ENCODE data around the gene PPM1D.
A peak's percentile ranks its signal among the peaks of the same experiment; 100 is the strongest.

The PPM1D gene

GRCh38 chr17:60676758-60677307 lies 76.8 kb downstream of the PPM1D start:
- Histone ChIP-seq H3K27ac (replicated peaks) (peak overlapping the region; percentile 52), H3K4me3 (replicated peaks; ENCODE audit: insufficient read depth, low read length) (peak overlapping the region; percentile 76), H3K27me3 (ENCODE audit: insufficient read depth, poor library complexity, severe bottlenecking) (no peaks in the 10 kb centered on the region)
- DNase-seq (ENCODE audit: low read depth in 1 of 2, low spot score in 1 of 2), result no peak
- no peak for TF ChIP-seq POLR2AphosphoS5 (IDR thresholded peaks at IDR 0.05; ENCODE audit: low read depth)
- no peak for TF ChIP-seq REST (IDR thresholded peaks at IDR 0.05; ENCODE audit: insufficient replicate concordance, low read depth)
- TF ChIP-seq SPI1 (IDR thresholded peaks at IDR 0.05; ENCODE audit: borderline replicate concordance, low read depth), result no peak

DNA sequence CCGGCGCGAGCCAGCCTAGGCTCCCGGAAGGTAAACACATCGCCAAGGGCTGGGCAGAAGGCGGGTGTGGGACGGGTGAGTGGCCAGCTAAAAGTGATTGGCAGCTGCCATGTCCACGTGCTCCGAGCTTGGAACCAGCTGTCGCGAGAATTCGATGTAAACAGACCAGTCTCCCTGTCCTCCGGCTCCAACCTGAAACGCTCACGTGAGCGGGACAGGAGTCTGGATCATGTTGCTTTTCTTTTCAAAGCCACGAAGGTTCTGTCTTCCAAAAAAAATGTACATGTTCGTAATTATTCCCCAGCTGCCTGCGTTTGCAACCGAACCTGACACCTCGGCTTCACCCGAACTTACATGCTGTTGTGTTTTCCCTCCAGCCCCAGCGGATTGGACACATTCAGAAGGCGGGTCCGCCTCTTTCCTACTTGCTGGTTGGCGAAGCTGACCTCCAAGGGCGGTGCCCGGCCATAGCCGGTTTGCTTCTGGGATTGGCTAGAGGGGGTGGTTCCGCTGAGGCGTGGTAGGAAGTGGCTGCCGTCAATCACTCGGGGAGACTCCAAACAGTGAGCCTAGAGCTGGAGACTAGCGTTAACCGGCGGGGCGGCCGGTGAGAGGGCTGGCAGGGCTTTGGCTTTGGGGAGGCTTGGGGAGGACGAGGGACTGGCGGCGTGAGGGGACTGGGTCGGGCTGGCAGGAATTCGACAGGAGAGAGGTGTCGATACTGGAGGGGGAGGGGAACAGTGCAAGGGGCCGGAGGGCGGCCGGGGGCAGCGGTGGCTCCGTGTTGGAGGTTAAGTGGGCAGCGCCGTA lies 77.5 kb downstream of the PPM1D start, which contains the start of gene BCAS3:
Gene BCAS3, plus strand, starts transcription at position 544 of the 810 bp plus-strand sequence.
- TF ChIP-seq REST (IDR thresholded peaks at IDR 0.05; ENCODE audit: insufficient replicate concordance, low read depth) (no peak), GABPA (IDR thresholded peaks at IDR 0.05; ENCODE audit: low read depth) (peak; percentile 66; the same call in 1 of the 2 replicates), CTCF (IDR thresholded peaks at IDR 0.05; ENCODE audit: insufficient read depth, low read length) (no peak), SPI1 (IDR thresholded peaks at IDR 0.05; ENCODE audit: borderline replicate concordance, low read depth) (peak; percentile 64; the same call in 1 of the 2 replicates), POLR2AphosphoS5 (IDR thresholded peaks at IDR 0.05; ENCODE audit: low read depth) (peak; percentile 44; the same call in 1 of the 2 replicates)
- Histone ChIP-seq H3K4me3 (replicated peaks; ENCODE audit: insufficient read depth, low read length) (peak within 1 kb of the TSS; percentile 76), H3K27me3 (ENCODE audit: insufficient read depth, poor library complexity, severe bottlenecking) (no peaks in the 10 kb centered on the region), H3K27ac (replicated peaks) (peak within 1 kb of the TSS; percentile 52)
- DNase-seq (ENCODE audit: low read depth in 1 of 2, low spot score in 1 of 2), result peak; percentile 92 to 99

DNA sequence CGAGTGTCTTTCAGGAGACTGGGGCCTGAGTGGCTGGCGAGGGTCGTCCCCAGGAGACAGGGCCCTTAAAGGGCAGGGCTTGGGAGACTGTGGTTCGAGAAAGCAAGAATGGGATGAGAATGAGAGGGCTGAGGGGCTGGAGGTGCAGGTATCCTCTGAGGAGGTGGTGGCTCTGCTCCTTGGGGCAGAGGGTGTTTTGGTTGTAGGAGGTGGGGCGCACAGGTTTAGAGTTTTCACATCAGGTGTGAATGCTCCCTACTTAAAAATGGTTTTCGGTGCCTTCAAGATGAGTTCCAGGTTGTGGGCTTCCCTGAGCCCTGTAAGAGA lies 78.1 kb downstream of the PPM1D start:
- Histone ChIP-seq H3K27ac (replicated peaks) (peak overlapping the region; percentile 52), H3K4me3 (replicated peaks; ENCODE audit: insufficient read depth, low read length) (peak overlapping the region; percentile 76), H3K27me3 (ENCODE audit: insufficient read depth, poor library complexity, severe bottlenecking) (no peaks in the 10 kb centered on the region)
- no peak for DNase-seq (ENCODE audit: low read depth in 1 of 2, low spot score in 1 of 2)
- TF ChIP-seq REST (IDR thresholded peaks at IDR 0.05; ENCODE audit: insufficient replicate concordance, low read depth), result no peak
- no peak for TF ChIP-seq SPI1 (IDR thresholded peaks at IDR 0.05; ENCODE audit: borderline replicate concordance, low read depth)
- no peak for TF ChIP-seq CTCF (IDR thresholded peaks at IDR 0.05; ENCODE audit: insufficient read depth, low read length)
- no peak for TF ChIP-seq GABPA (IDR thresholded peaks at IDR 0.05; ENCODE audit: low read depth)
- TF ChIP-seq POLR2AphosphoS5 (IDR thresholded peaks at IDR 0.05; ENCODE audit: low read depth), result no peak
